Lower lobe of right lung (tissue), 2 donors: ENCODE data around the gene ACOXL. TPM values are rescaled to one million over a fixed set of nuclear protein-coding genes. Genes with fewer than 3 reads are reported as not detected.

Experiments used
- ATAC-seq, 2 donors: fragments of 200-7000 bp; cut with Tn5 transposase; one replicate each; pipeline ENCODE4 v1.9.1; 2020 to 2022; ENCODE audit warnings: mild to moderate bottlenecking in 2 of 2, moderate library complexity in 2 of 2
- DNase-seq: peaks from one replicate; pipeline ENCODE4 v3.0.0-alpha.2; 2020
- H3K27ac ChIP-seq: fragments of 200-600 bp; one replicate; pipeline ENCODE4 v1.8.0; 2022
- H3K27me3 ChIP-seq: fragments of 200-600 bp; one replicate; pipeline ENCODE4 v1.8.0; 2022; ENCODE audit warnings: low read depth
- H3K36me3 ChIP-seq: fragments of 200-600 bp; one replicate; pipeline ENCODE4 v1.8.0; 2022; ENCODE audit warnings: mild to moderate bottlenecking
- H3K4me1 ChIP-seq: fragments of 200-600 bp; one replicate; pipeline ENCODE4 v1.8.0; 2022
- H3K4me3 ChIP-seq: fragments of 200-600 bp; one replicate; pipeline ENCODE4 v1.8.0; 2022; ENCODE audit warnings: mild to moderate bottlenecking
- H3K9me3 ChIP-seq: fragments of 200-600 bp; one replicate; pipeline ENCODE4 v1.8.0; 2022
- intact Hi-C: fragments of 100-400 bp; cut with DNase I; formaldehyde crosslinking; loops from one replicate; pipeline ENCODE4 v1.11.0; 2022
- total RNA-seq: library from RNA; stranded (reverse); fragmentation: NEBNext Ultra II Directional; extraction: Animal tissue kit (Norgen Biotek cat#: 25700); gene quantifications from one replicate; pipeline ENCODE4 v1.2.1, GENCODE V29; 2021
- TF ChIP-seq, protein P1 (sequence below): fragments of 200-600 bp; IDR thresholded peaks from one replicate; pipeline ENCODE4 v1.8.0; 2022; ENCODE audit warnings: antibody characterized with exemption, mild to moderate bottlenecking
- donor health status: DM: no; HTN: yes; CAD: no; lungs with severe emphysema.

ACOXL gene
- total RNA-seq, 1 donor from 2014 or later, result 38.5 TPM

DNA sequence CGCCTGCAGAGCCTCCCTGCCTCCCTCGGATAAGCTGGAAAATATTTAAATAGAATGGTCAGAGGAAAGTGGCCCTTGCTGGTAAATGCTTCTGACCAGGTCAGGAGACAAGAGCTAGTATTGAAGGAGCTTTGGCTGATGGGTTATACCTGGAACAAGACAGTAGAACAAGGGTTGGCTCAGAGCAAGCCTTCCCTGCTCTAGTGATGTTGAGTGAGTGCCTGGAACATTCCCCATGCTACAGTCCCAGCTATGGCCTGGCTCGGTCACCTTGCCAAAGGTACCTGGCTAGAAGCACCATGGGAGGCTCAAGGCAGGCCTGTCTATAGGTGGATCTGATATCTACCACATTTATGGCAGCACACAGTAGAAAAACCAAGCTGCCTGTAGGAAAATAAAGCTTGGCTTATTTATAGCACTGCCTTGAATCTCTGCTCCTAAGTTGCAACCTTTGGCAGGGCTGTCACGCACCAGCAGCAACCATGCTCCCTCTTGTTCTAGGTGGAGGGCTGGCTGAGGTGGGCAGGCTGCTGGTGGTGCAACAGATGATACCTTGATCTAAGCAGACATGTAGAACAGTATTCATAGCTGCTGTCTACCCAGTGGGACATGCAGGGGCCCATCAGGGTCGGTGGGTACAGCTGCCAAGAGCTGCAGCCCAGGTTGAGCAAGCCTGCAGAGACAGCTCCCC is 321.6 kb downstream of the ACOXL start:
- Histone ChIP-seq H3K27me3 (no peaks in the 10 kb centered on the region), H3K27ac (no peak overlapping the region), H3K4me3 (no peak overlapping the region), H3K4me1 (no peaks in the 10 kb centered on the region), H3K36me3 (no peaks in the 10 kb centered on the region), H3K9me3 (no peaks in the 10 kb centered on the region)
- DNase-seq (no peak), ATAC-seq (no peak)
- intact Hi-C loops, result no loop called here
- TF ChIP-seq, protein P1, sequence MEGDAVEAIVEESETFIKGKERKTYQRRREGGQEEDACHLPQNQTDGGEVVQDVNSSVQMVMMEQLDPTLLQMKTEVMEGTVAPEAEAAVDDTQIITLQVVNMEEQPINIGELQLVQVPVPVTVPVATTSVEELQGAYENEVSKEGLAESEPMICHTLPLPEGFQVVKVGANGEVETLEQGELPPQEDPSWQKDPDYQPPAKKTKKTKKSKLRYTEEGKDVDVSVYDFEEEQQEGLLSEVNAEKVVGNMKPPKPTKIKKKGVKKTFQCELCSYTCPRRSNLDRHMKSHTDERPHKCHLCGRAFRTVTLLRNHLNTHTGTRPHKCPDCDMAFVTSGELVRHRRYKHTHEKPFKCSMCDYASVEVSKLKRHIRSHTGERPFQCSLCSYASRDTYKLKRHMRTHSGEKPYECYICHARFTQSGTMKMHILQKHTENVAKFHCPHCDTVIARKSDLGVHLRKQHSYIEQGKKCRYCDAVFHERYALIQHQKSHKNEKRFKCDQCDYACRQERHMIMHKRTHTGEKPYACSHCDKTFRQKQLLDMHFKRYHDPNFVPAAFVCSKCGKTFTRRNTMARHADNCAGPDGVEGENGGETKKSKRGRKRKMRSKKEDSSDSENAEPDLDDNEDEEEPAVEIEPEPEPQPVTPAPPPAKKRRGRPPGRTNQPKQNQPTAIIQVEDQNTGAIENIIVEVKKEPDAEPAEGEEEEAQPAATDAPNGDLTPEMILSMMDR, result no peak

DNA sequence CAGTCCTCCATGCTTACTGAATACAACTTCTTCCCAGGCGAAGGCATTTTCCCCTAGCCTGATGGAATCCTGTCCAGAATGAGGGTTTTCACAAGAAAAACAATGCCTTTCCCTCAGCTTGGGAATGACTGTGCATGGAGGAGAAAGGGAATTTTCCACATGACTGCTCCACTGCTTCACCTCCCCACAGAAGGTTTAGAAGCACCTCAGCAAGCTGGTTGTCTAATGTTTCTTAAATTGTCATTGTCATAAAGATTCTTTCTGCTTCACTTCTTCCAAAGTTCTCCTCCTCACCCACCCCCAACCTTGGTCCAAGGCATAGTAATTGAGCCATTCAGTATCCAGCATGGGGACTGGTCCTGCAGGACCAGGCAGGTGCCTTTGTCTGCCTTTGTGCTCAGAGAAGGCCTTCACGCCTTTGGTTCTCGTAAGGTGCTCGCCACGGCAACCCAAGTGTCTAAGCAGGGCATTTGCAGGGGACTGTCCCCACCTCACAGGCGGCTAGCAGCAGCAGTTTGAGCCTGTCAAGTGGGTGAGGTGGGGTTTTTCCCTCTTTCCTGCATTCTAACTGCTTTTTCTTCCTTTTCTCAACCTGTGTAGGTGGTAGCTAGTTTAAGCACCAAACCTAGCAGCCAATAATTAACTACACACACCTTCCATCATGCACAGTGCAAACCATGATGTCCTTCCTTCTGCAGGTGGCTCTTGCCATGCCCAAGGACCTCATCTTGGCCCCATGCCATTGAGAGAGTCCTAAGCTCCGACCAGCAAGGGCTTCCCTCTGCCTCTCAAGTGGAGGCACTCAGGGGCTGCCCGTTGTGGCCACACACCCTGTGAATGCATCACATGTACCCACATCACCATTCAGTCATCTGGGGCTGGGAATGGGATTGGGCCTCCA is 322.7 kb downstream of the ACOXL start:
- intact Hi-C loops, result no loop called here
- no peaks in the 10 kb centered on the region for H3K27me3 ChIP-seq
- no peaks in the 10 kb centered on the region for H3K36me3 ChIP-seq
- no peak overlapping the region for H3K27ac ChIP-seq
- TF ChIP-seq, protein P1, result no peak
- DNase-seq (no peak), ATAC-seq (peak in 1 of 2 donors; percentile 38)
- H3K4me3 ChIP-seq, result no peak overlapping the region
- H3K4me1 ChIP-seq, result no peaks in the 10 kb centered on the region
- no peaks in the 10 kb centered on the region for H3K9me3 ChIP-seq

DNA sequence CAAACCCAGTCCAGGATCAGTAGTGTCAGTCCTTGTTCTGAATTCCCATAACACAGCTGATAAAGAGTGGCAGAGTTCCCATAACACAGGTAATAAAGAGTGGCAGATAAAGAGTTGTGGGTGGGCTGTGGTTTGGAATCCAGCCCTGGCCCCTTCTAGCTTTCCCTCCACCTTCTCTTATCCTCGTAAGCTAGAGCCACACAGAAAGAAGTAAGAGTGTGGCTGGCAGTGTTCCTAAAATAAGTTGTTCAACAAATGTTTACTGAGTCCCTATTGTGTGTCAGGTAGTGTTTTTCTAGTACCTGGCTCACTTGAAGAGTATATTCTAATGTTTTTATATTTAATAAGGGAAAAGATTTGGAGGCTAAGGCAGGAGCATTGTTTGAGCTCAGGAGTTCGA is 323.4 kb downstream of the ACOXL start:
- H3K9me3 ChIP-seq, result no peaks in the 10 kb centered on the region
- no peaks in the 10 kb centered on the region for H3K4me1 ChIP-seq
- H3K36me3 ChIP-seq, result no peaks in the 10 kb centered on the region
- no peaks in the 10 kb centered on the region for H3K27me3 ChIP-seq
- DNase-seq (no peak), ATAC-seq (no peak)
- no peak overlapping the region for H3K27ac ChIP-seq
- TF ChIP-seq, protein P1, result no peak
- H3K4me3 ChIP-seq, result no peak overlapping the region
- intact Hi-C loops, result no loop called here

DNA sequence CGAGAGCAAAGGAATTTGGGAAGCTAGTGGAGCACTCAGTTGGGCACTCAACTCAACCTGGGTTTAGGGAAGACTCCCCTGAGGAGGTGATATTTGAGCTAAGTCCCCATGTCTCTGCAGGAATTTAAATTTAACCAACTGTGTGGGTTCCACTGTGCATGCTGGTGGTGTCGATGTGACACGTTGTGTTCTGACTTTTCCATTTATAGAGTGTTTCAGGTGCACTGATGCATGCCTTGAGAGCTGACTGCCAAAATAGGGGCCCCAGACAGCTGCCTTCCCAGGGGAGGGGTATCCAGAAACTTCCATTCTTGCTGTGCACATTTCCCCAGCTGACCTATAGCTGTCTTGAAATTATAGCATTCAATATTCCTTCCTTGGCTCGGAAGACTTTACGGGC is 324.7 kb downstream of the ACOXL start:
- no peaks in the 10 kb centered on the region for H3K4me1 ChIP-seq
- intact Hi-C loops, result no loop called here
- H3K9me3 ChIP-seq, result no peaks in the 10 kb centered on the region
- DNase-seq (no peak), ATAC-seq (no peak)
- no peak overlapping the region for H3K4me3 ChIP-seq
- no peaks in the 10 kb centered on the region for H3K36me3 ChIP-seq
- no peaks in the 10 kb centered on the region for H3K27me3 ChIP-seq
- no peak overlapping the region for H3K27ac ChIP-seq
- TF ChIP-seq, protein P1, result no peak

DNA sequence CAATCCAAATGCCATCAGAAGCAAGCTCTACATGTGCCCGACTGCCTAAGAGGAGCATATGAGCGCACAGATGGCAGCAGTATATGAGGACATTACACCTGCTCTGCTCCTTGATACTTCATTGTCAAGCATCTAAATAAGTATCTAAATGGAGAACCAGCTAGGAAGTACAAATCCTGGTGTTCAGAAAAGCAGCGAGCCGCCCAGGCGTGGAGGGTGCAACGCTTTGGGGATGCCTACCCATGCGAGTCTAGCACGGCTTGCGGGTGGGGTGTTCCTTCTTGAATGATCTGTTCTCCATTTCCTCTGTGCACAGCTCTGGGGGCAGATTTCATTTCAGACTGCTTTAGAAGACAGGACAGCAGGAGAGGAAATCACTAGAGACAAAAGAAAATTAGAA is 325.3 kb downstream of the ACOXL start:
- TF ChIP-seq, protein P1, result no peak
- no peaks in the 10 kb centered on the region for H3K4me1 ChIP-seq
- no peaks in the 10 kb centered on the region for H3K27me3 ChIP-seq
- no peak overlapping the region for H3K27ac ChIP-seq
- no peak overlapping the region for H3K4me3 ChIP-seq
- no peaks in the 10 kb centered on the region for H3K9me3 ChIP-seq
- H3K36me3 ChIP-seq, result no peaks in the 10 kb centered on the region
- no peak for ATAC-seq
- intact Hi-C loops, result no loop called here
- DNase-seq, result no peak
